Right renal cortex interstitium (tissue), 3 donors: ENCODE results near the gene CYSLTR2. TPM values are rescaled to one million over a fixed set of nuclear protein-coding genes. Genes with fewer than 3 reads are reported as not detected.
"Not testable (repeated sequence)": the region's sequence is repeated elsewhere in the genome, so short reads cannot be mapped to it uniquely, and the experiment has no call there.

ENCODE experiments used
- DNase-seq, 3 donors: peaks; one replicate each; pipeline ENCODE4 v3.0.0-alpha.2; 2013; ENCODE audit warnings: low read depth in 3 of 3, low spot score in 2 of 3
- polyA plus RNA-seq, 3 donors: library from polyadenylated mRNA; unstranded; fragments of 120-200 nt; gene quantifications; one replicate each; pipeline ENCODE4 v1.2.1, GENCODE V29; 2013; ENCODE audit not compliant: insufficient read length in 3 of 3

CYSLTR2 gene
- polyA plus RNA-seq, 3 donors: 0.29 to 0.50 (median 0.34) TPM

DNA sequence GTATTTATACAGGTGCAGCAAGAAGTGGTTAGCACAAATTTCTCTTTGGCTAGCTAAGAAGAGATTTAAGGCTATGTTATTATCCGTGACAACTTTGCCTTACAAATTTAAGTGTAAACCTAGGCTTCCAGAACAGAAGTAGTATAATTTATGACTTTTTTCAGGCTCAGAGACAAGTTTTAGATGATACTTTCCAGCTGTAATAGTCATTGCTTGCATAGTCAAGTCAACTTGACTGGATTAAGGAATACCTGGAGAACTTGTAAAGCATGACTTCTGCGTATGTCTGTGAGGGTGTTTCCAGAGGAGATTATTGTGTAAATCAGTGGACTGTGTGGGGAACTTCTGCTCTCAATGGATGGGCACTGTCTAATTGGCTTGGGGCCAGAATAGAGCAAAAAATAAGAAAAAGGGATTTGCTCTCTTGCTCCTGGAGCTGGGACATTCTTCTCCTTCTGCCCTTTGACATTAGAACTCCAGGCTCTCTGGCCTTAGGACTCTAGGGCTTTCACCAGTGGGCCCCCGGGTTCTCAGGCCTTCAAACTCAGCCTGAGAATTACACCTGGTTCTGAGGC lies 33.0 kb downstream of the CYSLTR2 start:
- peak in 2 of 3 donors; percentile 7 to 16 for DNase-seq

- no peak for DNase-seq
Observed at GRCh38 chr13:48687249-48687648, 33.5 kb downstream of the CYSLTR2 start.

DNA sequence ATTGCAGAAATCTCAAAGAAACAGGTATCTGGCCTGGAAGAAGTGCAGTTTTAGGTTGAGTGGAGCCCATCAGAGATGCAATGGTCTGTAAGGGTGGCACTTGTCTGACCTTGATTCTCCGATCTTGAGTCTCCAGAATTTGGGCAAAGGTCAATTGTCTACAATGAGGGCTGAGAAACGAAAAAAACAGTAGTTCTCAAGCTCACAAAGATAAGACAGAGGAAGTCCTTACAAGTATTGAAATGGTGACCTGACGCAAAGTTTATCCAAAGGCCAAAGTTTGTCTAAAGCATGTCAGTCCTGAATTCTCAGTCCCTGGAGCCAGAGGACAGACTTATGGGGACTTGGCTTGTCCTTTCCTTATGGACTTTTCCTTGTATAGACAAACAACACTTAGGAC lies 40.3 kb downstream of the CYSLTR2 start:
- no peak for DNase-seq

GRCh38 chr13:48695776-48696175 lies 42.0 kb downstream of the CYSLTR2 start:
- DNase-seq: no peak

DNA sequence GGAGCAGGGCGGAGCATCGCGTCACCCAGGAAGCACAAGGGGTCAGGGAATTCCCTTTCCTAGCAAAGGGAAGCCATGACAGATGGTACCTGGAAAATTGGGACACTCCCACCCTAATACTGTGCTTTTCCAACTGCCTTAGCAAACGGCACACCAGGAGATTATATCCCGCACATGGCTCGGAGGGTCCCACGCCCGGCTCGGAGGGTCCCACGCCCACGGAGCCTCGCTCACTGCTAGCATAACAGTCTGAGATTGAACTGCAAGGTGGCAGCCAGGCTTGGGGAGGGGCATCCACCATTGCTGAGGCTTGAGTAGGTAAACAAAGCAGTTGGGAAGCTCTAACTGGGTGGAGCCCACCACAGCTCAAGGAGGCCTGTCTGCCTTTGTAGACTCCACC lies 42.9 kb downstream of the CYSLTR2 start:
- DNase-seq: not testable (repeated sequence)

DNA sequence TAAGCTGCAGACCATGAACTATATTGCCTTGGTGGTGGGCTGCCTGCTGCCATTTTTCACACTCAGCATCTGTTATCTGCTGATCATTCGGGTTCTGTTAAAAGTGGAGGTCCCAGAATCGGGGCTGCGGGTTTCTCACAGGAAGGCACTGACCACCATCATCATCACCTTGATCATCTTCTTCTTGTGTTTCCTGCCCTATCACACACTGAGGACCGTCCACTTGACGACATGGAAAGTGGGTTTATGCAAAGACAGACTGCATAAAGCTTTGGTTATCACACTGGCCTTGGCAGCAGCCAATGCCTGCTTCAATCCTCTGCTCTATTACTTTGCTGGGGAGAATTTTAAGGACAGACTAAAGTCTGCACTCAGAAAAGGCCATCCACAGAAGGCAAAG lies 53.7 kb downstream of the CYSLTR2 start:
- DNase-seq: no peak

- DNase-seq: no peak
Observed at GRCh38 chr13:48708764-48709163, 55.0 kb downstream of the CYSLTR2 start.

DNA sequence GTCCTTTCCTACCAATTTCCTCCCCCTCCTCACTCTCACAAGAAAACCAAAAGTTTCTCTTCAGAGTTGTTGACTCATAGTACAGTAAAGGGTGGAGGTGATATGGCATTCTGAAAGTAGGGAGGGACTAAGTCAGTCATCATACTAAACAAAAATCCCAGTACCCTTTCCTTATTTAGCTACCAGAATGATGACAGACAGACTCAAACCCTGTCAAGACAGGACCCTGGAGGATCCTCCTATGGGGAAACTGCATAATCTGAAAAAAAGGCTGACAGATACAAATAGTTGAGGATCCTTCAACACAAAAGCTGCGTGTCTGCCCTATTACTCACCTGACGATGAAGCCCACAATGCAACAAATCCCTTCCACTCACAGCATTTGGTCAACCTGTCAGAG lies 55.5 kb downstream of the CYSLTR2 start:
- DNase-seq: no peak

GRCh38 chr13:48710160-48710559 lies 56.4 kb downstream of the CYSLTR2 start:
- no peak for DNase-seq

DNA sequence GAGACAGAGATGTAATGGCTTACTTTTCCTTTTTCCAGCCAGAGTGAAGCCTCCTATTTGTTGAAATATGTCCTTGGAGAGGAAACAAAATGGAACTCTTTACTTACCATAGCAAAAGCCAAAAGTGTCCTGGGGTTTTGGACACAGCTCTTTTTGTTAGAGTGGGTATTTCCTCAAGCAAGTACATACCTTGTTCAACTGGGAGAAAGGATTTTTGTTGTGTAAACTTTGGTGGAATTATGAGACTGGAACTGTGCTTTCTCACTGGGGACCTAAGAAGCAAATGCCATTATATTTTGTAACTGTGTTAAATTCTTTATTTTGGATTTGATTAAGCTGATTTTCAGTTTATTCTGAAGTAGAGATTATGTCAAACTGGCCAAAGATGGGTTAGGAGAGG lies 58.4 kb downstream of the CYSLTR2 start:
- no peak for DNase-seq

GRCh38 chr13:48715977-48716376 lies 62.2 kb downstream of the CYSLTR2 start:
- DNase-seq: no peak

DNA sequence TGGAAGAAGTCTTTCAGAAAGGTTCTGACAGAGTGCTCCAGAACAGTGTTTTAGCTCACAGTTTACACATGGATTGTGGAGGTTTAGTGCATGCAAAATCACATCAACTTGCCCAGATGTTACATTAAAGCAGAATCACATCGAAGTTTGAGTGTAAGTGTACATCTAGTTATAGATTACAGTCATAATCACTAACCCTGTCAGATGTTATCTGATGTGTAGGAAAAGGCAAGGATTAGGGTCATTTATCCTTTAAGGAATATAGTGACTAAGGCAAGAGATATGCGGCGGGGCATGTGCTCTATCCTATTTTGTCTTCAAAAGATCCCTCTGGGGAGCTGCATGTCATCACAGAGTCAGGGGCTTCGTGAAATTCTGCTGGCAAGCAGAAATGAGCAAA lies 66.9 kb downstream of the CYSLTR2 start:
- no peak for DNase-seq

- no peak for DNase-seq
Observed at GRCh38 chr13:48723168-48723567, 69.4 kb downstream of the CYSLTR2 start.

DNA sequence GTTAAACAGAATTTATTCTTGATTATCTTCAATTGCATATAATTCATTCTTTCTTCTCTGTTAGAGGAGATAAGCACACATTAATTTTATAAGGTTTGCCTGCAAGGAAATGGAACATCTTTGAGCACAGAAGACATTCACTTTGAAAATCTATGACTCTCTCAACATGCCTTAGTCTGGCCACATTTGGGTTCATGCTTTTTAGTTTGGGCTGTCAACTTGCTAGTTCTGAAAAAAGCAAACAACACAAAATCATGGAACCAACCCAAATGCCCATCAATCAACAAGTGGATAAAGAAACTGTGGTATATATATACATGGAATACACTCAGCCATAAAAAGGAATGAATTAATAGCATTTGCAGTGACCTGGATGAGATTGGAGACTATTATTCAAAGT lies 71.5 kb downstream of the CYSLTR2 start:
- peak in 2 of 3 donors; percentile 29 to 47 for DNase-seq

DNA sequence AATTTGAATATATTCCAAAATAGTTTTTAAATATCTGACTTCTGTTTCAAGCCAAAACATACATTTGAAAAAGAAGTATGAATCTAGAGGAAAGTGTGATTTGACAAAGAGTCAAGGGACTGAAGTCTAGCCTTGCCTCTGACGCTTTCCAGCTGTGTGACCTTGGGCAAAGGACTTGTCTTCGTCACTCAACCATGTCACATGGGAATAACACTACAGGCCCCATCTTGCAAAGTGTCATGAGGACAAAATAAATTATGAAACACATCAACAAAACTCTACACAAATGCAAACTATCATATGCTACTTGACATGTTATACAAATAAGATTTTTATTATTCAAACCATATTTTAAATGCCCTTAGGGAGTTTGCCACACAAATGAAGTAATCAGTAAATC lies 73.0 kb downstream of the CYSLTR2 start:
- peak in 2 of 3 donors; percentile 49 to 53 for DNase-seq

GRCh38 chr13:48727241-48728011 lies 73.7 kb downstream of the CYSLTR2 start:
- DNase-seq: peak in 2 of 3 donors; percentile 33 to 40

DNA sequence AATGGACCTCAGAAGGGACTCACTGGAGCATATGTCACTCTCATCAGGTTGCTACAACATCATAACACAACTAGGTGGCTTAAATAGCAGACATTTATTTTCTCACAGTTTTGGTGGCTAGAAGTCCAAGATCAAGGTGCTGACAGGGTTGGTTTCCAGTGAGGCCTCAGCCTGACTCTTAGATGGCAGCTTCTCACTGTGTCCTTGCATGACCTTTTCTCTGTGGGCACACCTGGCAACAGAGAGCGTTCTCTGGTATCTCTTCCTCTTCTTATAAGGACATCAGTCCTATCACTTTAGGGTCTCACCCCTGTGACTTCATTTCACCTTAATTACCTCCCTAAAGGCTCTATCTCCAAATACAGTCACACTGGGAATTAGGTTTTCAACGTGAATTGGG lies 74.5 kb downstream of the CYSLTR2 start:
- no peak for DNase-seq

- no peak for DNase-seq
Observed at GRCh38 chr13:48728876-48729275, 75.1 kb downstream of the CYSLTR2 start.

DNA sequence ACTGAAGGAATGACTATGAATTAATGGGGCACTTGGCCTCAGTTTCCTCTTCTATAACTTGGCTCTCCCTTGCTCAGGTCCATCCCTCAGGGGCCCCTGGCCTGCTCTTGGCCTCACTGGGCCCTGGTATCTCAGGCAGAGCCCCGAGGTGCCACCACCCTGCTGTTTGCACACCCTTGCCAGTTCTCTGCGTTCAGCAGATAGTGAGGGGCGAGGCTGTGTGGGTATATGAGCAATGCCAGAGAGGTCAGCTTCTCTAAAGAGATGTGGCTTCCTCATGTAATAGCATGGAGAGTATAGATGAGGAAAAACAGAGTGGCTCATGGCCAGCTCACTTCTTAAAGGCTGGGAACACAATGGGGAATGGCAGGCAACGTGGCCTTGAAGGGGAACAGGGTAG lies 76.1 kb downstream of the CYSLTR2 start:
- no peak for DNase-seq

GRCh38 chr13:48731001-48731658 lies 77.4 kb downstream of the CYSLTR2 start:
- DNase-seq: no peak

DNA sequence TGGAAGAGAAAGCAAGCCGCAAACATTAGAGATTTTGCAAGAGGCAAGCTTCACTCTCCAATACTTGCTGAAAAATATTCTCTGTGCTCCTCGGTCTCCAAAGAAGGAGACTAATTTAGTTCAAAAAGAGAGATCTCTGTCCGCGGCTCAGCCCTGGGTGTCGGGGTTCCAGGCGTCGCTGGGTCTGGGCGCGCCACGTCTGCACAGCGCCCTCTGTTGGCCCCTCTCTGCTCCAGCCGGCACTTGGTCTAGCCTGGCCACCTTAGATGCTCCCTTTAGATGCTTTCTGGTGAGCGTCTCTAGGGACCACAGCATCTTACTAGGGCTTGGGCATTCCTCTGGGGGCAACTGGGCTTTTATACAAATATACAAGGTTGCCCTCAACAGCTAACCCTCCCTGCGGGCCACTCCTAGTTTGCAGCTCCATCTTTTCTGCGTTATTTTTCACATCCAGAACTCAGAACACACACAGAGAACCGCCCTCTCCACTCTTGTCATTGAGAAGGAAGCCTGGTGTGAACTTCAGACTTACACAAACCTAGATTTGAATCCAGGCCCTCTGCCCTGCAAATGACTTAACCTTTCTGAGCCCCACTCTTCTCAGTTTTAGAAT lies 78.3 kb downstream of the CYSLTR2 start:
- no peak for DNase-seq
